Neural cell (in vitro differentiated cells): ENCODE data around the gene MYO5C. TPM values are rescaled to one million over a fixed set of nuclear protein-coding genes. Genes with fewer than 3 reads are reported as not detected.

Experiments
- H2AFZ ChIP-seq: fragments of 200-600, 300-800 bp; sonication (generic), shearing (Covaris generic); 2 replicates; pipeline ENCODE4 v1.6.0; 2014; ENCODE audit warnings: low read depth, mild to moderate bottlenecking, antibody characterized with exemption, low read length, moderate library complexity
- H3F3A ChIP-seq: fragments of 200-600 bp; shearing (Covaris generic); 2 replicates; pipeline ENCODE4 v1.6.1; 2016; ENCODE audit warnings: mild to moderate bottlenecking, moderate library complexity, mixed read lengths, antibody characterized with exemption, low read length; ENCODE audit not compliant: insufficient read depth, poor library complexity, severe bottlenecking
- H3K27ac ChIP-seq: fragments of 200-600, 300-800 bp; sonication (generic), shearing (Covaris generic); 2 replicates; pipeline ENCODE4 v1.5.1; 2014; ENCODE audit warnings: mild to moderate bottlenecking, low read length, moderate library complexity
- H3K27me3 ChIP-seq: fragments of 300-800, 200-600 bp; sonication (generic), shearing (Covaris generic); 2 replicates; pipeline ENCODE4 v1.6.0; 2014; ENCODE audit warnings: mild to moderate bottlenecking, low read depth, low read length, moderate library complexity; ENCODE audit not compliant: insufficient read depth
- H3K36me3 ChIP-seq: fragments of 300-800, 200-600 bp; sonication (generic), shearing (Covaris generic); 2 replicates; pipeline ENCODE4 v1.5.1; 2014; ENCODE audit warnings: mild to moderate bottlenecking, antibody characterized with exemption, low read length, moderate library complexity; ENCODE audit not compliant: insufficient read depth
- H3K4me2 ChIP-seq: fragments of 300-800, 200-600 bp; sonication (generic), shearing (Covaris generic); 2 replicates; pipeline ENCODE4 v1.6.0; 2014; ENCODE audit warnings: mild to moderate bottlenecking, low read length
- H3K4me3 ChIP-seq: fragments of 300-800, 200-600 bp; sonication (generic), shearing (Covaris generic); 2 replicates; pipeline ENCODE4 v1.5.1; 2014; ENCODE audit warnings: mild to moderate bottlenecking, low read length, moderate library complexity
- H3K79me2 ChIP-seq: fragments of 200-600 bp; shearing (Covaris generic); replicated peaks from 2 replicates; pipeline ENCODE4 v1.6.0; 2014; ENCODE audit warnings: mild to moderate bottlenecking, low read length, moderate library complexity; ENCODE audit not compliant: insufficient read depth
- H3K9ac ChIP-seq: fragments of 300-800, 200-600 bp; sonication (generic), shearing (Covaris generic); 2 replicates; pipeline ENCODE4 v1.6.1; 2016; ENCODE audit warnings: mild to moderate bottlenecking, low read length, mixed read lengths
- H3K9me2 ChIP-seq: fragments of 200-600 bp; shearing (Covaris generic); 2 replicates; pipeline ENCODE4 v1.6.1; 2016; ENCODE audit warnings: mild to moderate bottlenecking, low read length, mixed read lengths; ENCODE audit not compliant: insufficient read depth
- H3K9me3 ChIP-seq: fragments of 200-600, 300-800 bp; sonication (generic), shearing (Covaris generic); 2 replicates; pipeline ENCODE4 v1.6.1; 2016; ENCODE audit warnings: mild to moderate bottlenecking, mixed run types, low read length, moderate library complexity, mixed read lengths
- H4K20me1 ChIP-seq: fragments of 200-600 bp; shearing (Covaris generic); 2 replicates; pipeline ENCODE4 v1.6.1; 2016; ENCODE audit warnings: mild to moderate bottlenecking, mixed run types; ENCODE audit not compliant: insufficient read depth
- EP300 ChIP-seq: fragments of 450-650 bp; conservative IDR thresholded peaks from 2 replicates; pipeline ENCODE4 v1.6.1; 2014; ENCODE audit warnings: antibody characterized with exemption, mild to moderate bottlenecking, moderate library complexity; ENCODE audit not compliant: poor library complexity, severe bottlenecking
- EZH2 ChIP-seq: fragments of 200-600, 300-800 bp; shearing (Covaris generic), sonication (generic); IDR thresholded peaks from 2 replicates; pipeline ENCODE4 v1.6.1; 2014; ENCODE audit warnings: antibody characterized with exemption, low read length, borderline replicate concordance, mild to moderate bottlenecking; ENCODE audit not compliant: insufficient read depth, poor library complexity, severe bottlenecking
- MXI1 ChIP-seq: fragments of 450-650 bp; conservative IDR thresholded peaks from 2 replicates; pipeline ENCODE4 v1.6.1; 2014; ENCODE audit warnings: antibody characterized with exemption, mild to moderate bottlenecking; ENCODE audit not compliant: poor library complexity, severe bottlenecking
- POLR2AphosphoS5 ChIP-seq: IDR thresholded peaks from 2 replicates; pipeline ENCODE4 v1.6.1; 2012
- RAD21 ChIP-seq: fragments of 450-650 bp; conservative IDR thresholded peaks from 2 replicates; pipeline ENCODE4 v1.6.1; 2014; ENCODE audit warnings: antibody characterized with exemption, mild to moderate bottlenecking, moderate library complexity
- REST ChIP-seq: IDR thresholded peaks from 2 replicates; pipeline ENCODE4 v1.6.1; 2012; ENCODE audit warnings: borderline replicate concordance
- SMC3 ChIP-seq: fragments of 450-650 bp; conservative IDR thresholded peaks from 2 replicates; pipeline ENCODE4 v1.6.1; 2014; ENCODE audit warnings: antibody characterized with exemption, mild to moderate bottlenecking, moderate library complexity; ENCODE audit not compliant: poor library complexity
- TAF1 ChIP-seq: IDR thresholded peaks from 2 replicates; pipeline ENCODE4 v1.6.1; 2012; ENCODE audit warnings: low read depth
- polyA plus RNA-seq: library from polyadenylated mRNA; depleted of rRNA; stranded (reverse); fragments of >200 nt; gene quantifications from 2 replicates; pipeline ENCODE4 v1.2.3, GENCODE V29; 2014
- TF ChIP-seq, protein P1 (sequence below): fragments of 450-650 bp; IDR thresholded peaks from 2 replicates; pipeline ENCODE4 v1.5.1; 2014; ENCODE audit warnings: antibody characterized with exemption, mild to moderate bottlenecking, moderate library complexity; ENCODE audit not compliant: poor library complexity, severe bottlenecking

The MYO5C gene
- polyA plus RNA-seq, 1 donor from 2014 or later = 0.77 TPM

DNA sequence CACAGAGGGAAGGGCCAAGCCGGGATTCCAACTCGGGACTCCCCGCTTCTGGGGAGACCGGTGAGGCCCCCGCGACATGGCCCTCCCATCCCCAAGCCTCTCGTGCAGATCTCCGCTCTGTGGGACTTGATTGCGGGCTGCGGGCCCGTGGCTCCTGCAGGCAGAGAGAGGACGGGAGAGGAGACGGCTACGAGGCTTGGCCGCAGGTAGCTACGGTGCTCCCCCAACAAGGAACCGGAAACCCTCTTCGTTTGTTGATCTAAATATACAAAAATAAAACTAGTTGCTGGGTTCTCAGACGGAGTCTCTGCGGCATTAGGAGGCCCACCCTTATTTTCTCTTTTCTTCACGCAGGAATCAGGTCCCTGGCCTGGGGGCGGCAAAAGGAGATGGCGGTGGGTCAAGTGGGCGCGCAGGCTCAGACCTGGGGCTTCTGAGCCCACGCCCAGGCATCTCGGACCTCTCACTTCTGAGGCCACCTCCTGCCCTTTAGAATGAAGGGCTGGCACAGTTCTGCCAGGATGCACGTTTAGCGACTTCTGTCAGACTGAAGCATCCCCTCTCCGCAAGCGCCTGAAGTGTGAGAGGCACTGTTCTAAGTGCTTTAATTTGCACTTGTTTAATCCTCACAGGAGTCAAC lies 115.3 kb downstream of the MYO5C start:
- no peak for TF ChIP-seq REST
- peak; percentile 6 for TF ChIP-seq SMC3

GRCh38 chr15:52179278-52180195 lies 116.1 kb downstream of the MYO5C start:
- TF ChIP-seq EP300 (peak; percentile 31), REST (peak; percentile 82), TAF1 (peak; percentile 71), SMC3 (peak; percentile 19), EZH2 (no peak), MXI1 (peak; percentile 65), POLR2AphosphoS5 (peak; percentile 91), RAD21 (peak; percentile 18)
- TF ChIP-seq, protein P1, sequence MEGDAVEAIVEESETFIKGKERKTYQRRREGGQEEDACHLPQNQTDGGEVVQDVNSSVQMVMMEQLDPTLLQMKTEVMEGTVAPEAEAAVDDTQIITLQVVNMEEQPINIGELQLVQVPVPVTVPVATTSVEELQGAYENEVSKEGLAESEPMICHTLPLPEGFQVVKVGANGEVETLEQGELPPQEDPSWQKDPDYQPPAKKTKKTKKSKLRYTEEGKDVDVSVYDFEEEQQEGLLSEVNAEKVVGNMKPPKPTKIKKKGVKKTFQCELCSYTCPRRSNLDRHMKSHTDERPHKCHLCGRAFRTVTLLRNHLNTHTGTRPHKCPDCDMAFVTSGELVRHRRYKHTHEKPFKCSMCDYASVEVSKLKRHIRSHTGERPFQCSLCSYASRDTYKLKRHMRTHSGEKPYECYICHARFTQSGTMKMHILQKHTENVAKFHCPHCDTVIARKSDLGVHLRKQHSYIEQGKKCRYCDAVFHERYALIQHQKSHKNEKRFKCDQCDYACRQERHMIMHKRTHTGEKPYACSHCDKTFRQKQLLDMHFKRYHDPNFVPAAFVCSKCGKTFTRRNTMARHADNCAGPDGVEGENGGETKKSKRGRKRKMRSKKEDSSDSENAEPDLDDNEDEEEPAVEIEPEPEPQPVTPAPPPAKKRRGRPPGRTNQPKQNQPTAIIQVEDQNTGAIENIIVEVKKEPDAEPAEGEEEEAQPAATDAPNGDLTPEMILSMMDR = peak; percentile 50
- no peaks in the 10 kb centered on the region for H3K27me3 ChIP-seq
- peak overlapping the region; percentile 95 for H3K4me3 ChIP-seq
- no peaks in the 10 kb centered on the region for H3K9me3 ChIP-seq
- peak overlapping the region; percentile 75 for H3K4me2 ChIP-seq
- H2AFZ ChIP-seq = peak overlapping the region; percentile 96
- H3K36me3 ChIP-seq = no peaks in the 10 kb centered on the region
- H3F3A ChIP-seq = no peaks in the 10 kb centered on the region
- H3K27ac ChIP-seq = peak overlapping the region; percentile 87
- peaks cover 13% of the 10 kb centered on the region for H3K79me2 ChIP-seq
- no peaks in the 10 kb centered on the region for H4K20me1 ChIP-seq
- peak overlapping the region; percentile 96 for H3K9ac ChIP-seq
- H3K9me2 ChIP-seq = no peaks in the 10 kb centered on the region

More for the DNA sequence above, 115.3 kb downstream of the MYO5C start:
- Histone ChIP-seq H3K9me3 (no peaks in the 10 kb centered on the region), H3F3A (no peaks in the 10 kb centered on the region), H3K79me2 (peaks cover 13% of the 10 kb centered on the region), H2AFZ (peak overlapping the region; percentile 96), H3K4me2 (peak overlapping the region; percentile 40), H3K36me3 (no peaks in the 10 kb centered on the region), H3K27ac (peak overlapping the region; percentile 87), H3K9ac (peak overlapping the region; percentile 96), H3K27me3 (no peaks in the 10 kb centered on the region), H4K20me1 (no peaks in the 10 kb centered on the region), H3K9me2 (no peaks in the 10 kb centered on the region), H3K4me3 (peak overlapping the region; percentile 95)
